T-cell (primary cell): ENCODE data around the gene TAF3. TPM values are rescaled to one million over a fixed set of nuclear protein-coding genes. Genes with fewer than 3 reads are reported as not detected.

Experiments
- ATAC-seq, 4 experiments: fragments of 200-7000 bp in 3 of 4; fragments of 150-1000 bp in 1 of 4; cut with Tn5 transposase; replicated peaks in 1 of 4; 1 replicate in 3 of 4; 2 replicates in 1 of 4; pipeline ENCODE4 v1.10.0; 2021; ENCODE audit warnings: moderate library complexity in 3 of 4, mild to moderate bottlenecking in 2 of 4, moderate number of reproducible peaks in 1 of 4
- CTCF ChIA-PET, 2 donors: fragments of 300-600 bp; sonication (Branson Sonifier 250); formaldehyde crosslinking; loops; one replicate each; lab custom pipeline; 2022; ENCODE audit warnings: antibody characterized with exemption in 2 of 2; lab: Charles Lee
- POLR2A ChIA-PET, 2 donors: fragments of 300-600 bp; sonication (Branson Sonifier 250); formaldehyde crosslinking; loops; one replicate each; lab custom pipeline; 2022; ENCODE audit warnings: antibody characterized with exemption in 2 of 2; lab: Charles Lee
- DNase-seq, 35 experiments: peaks; one replicate each; pipeline versions ENCODE4 v3.0.0 to v3.0.0-alpha.2; 2013 to 2023
- H3K27ac ChIP-seq: one replicate; pipeline ENCODE4 v1.5.1; 2013; ENCODE audit warnings: low read length
- H3K27me3 ChIP-seq, 2 experiments: replicated peaks in 1 of 2; 1 replicate in 1 of 2; 2 replicates in 1 of 2; pipeline versions ENCODE4 v1.6.1 to v1.7.0; 2013; ENCODE audit warnings: low read length in 1 of 2, mixed read lengths in 1 of 2; ENCODE audit not compliant: control insufficient read depth in 2 of 2, insufficient read depth in 2 of 2; ENCODE audit errors: extremely low read depth in 1 of 2
- H3K36me3 ChIP-seq, 2 donors: 1 replicate in 1 of 2; 2 replicates in 1 of 2; pipeline versions ENCODE4 v1.6.1 to v1.7.0; 2013; ENCODE audit warnings: low read length in 1 of 2; ENCODE audit not compliant: control insufficient read depth in 2 of 2, insufficient read depth in 1 of 2; ENCODE audit errors: extremely low read depth in 1 of 2
- H3K4me1 ChIP-seq, 2 experiments: 1 replicate in 1 of 2; 2 replicates in 1 of 2; pipeline versions ENCODE4 v1.6.1 to v1.7.0; 2013; ENCODE audit warnings: low read length in 2 of 2, mixed read lengths in 1 of 2; ENCODE audit not compliant: insufficient read depth in 2 of 2, control insufficient read depth in 1 of 2; ENCODE audit errors: extremely low read depth in 1 of 2
- H3K4me3 ChIP-seq, 2 donors: 1 replicate in 1 of 2; 2 replicates in 1 of 2; pipeline versions ENCODE4 v1.5.1 to v1.7.0; 2013; ENCODE audit warnings: mild to moderate bottlenecking in 2 of 2, low read length in 1 of 2, moderate library complexity in 1 of 2; ENCODE audit not compliant: control insufficient read depth in 1 of 2; ENCODE audit errors: extremely low read depth in 1 of 2
- H3K9me3 ChIP-seq: 2 replicates; pipeline ENCODE4 v1.7.0; 2013
- H3K27ac Mint-ChIP-seq, 2 donors: one replicate each; pipeline ENCODE4 v1.8.0; 2020 to 2021; ENCODE audit warnings: mild to moderate bottlenecking in 2 of 2, mixed read lengths in 2 of 2
- H3K27me3 Mint-ChIP-seq, 2 donors: one replicate each; pipeline ENCODE4 v1.8.0; 2021 to 2022; ENCODE audit warnings: mixed read lengths in 2 of 2
- H3K36me3 Mint-ChIP-seq: one replicate; pipeline ENCODE4 v1.8.0; 2021; ENCODE audit warnings: mixed read lengths
- H3K4me1 Mint-ChIP-seq, 3 donors: one replicate each; pipeline ENCODE4 v1.8.0; 2020 to 2022; ENCODE audit warnings: mixed read lengths in 3 of 3, mild to moderate bottlenecking in 1 of 3
- H3K4me3 Mint-ChIP-seq, 3 donors: one replicate each; pipeline ENCODE4 v1.8.0; 2020 to 2022; ENCODE audit warnings: mild to moderate bottlenecking in 3 of 3, mixed read lengths in 3 of 3, moderate library complexity in 3 of 3
- H3K9me3 Mint-ChIP-seq, 3 donors: one replicate each; pipeline ENCODE4 v1.8.0; 2020 to 2022; ENCODE audit warnings: mixed read lengths in 3 of 3
- WGBS: methylation state at CpG from one replicate; pipeline ENCODE4 v1.1.5; 2013; ENCODE audit warnings: missing lambda C conversion rate; ENCODE audit not compliant: insufficient coverage; 5-methylcytosine and 5-hydroxymethylcytosine counted together
- total RNA-seq, 35 experiments: library from RNA in 6 of 35; stranded (reverse) in 6 of 35; fragments of 120-200 nt in 1 of 35; gene quantifications; one replicate each; pipeline versions ENCODE4 v1.2.1 to v1.2.4 and lab custom pipeline; 2013 to 2026

The TAF3 gene
- total RNA-seq, 5 donors from 2014 or later (not counting 1 experiment from before 2014, with no cell fraction given): 18.2 to 21.8 (median 20.0) TPM

DNA sequence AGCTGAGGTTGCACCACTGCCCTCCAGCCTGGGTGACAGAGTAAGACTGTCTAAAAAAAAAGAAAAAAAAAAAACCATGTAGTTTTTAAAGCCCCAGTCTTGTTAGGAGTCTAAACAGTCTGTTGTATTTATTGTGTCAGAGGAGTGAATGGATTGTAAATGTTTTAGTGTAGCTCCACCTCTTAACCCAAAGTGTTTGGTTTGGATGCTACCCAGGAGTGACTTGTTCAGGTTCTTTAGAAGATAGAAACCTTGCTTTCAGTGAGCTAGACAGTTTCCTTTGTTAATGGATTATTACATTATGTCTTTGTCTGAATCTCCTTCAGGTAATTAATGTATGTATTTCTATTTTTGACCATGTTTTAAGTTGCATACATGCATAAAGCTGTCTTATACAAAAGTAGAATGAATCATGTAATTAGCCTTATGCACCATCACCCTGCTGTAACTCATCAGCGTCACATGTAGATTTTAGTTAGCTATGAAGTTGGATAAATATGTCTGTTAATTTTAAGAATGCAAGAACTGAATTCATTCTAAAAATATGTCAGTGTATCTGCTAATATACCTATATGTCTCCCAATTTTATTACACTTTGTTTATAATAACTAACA is 97.7 kb downstream of the TAF3 start:
- no peaks in the 10 kb centered on the region for H3K36me3 ChIP-seq
- peaks cover 11% of the 10 kb centered on the region for H3K36me3 Mint-ChIP-seq
- H3K4me1 Mint-ChIP-seq: peaks cover 4 to 40% (median 31%) of the 10 kb centered on the region in 3 donors
- no peaks in the 10 kb centered on the region for H3K27me3 ChIP-seq
- no peaks in the 10 kb centered on the region for H3K4me1 ChIP-seq
- no peaks in the 10 kb centered on the region for H3K9me3 Mint-ChIP-seq
- no peak for ATAC-seq
- no CpG with 5 or more reads among the region's 1 CpG for WGBS
- ChIA-PET POLR2A (no interaction called here), CTCF (interaction anchor here in 1 of 2 donors (0.6 kb wide), 2 partner anchors 73 to 93 kb away, joined by 3 read pairs; no protein-coding TSS in a partner anchor)
- no peaks in the 10 kb centered on the region for H3K9me3 ChIP-seq
- H3K27me3 Mint-ChIP-seq: no peaks in the 10 kb centered on the region
- H3K4me3 Mint-ChIP-seq: no peak overlapping the region
- no peak for DNase-seq
- H3K27ac Mint-ChIP-seq: no peak overlapping the region
- no peak overlapping the region for H3K27ac ChIP-seq
- H3K4me3 ChIP-seq: no peak overlapping the region

DNA sequence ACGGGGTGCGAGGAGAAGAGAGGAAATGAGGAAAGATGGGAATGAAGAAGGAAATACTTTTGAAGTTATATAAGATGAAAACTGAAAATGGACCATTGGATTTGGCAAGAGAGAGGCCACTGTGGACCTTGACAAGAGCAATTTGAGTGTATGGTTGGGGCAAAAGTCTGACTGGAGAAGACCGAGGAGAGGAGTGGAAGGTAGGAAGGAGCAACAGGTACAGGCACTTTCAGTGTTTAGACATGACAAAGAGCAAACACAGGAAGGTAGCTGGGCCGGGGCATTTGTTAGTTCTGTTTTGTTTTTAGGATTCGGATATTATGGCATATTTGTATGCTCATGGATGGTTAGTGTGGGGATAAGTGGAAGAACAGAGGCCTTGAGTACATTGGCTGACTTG is 99.4 kb downstream of the TAF3 start:
- no peak overlapping the region for H3K4me3 ChIP-seq
- POLR2A ChIA-PET: no interaction called here
- WGBS: 100% methylated on average over 5 of the region's 5 CpGs
- no peak overlapping the region for H3K27ac ChIP-seq
- no peaks in the 10 kb centered on the region for H3K36me3 ChIP-seq
- no peaks in the 10 kb centered on the region for H3K9me3 ChIP-seq
- H3K27me3 ChIP-seq: no peaks in the 10 kb centered on the region
- no peaks in the 10 kb centered on the region for H3K4me1 ChIP-seq
- Mint-ChIP-seq H3K4me3 (no peak overlapping the region), H3K9me3 (no peaks in the 10 kb centered on the region), H3K27ac (no peak overlapping the region), H3K27me3 (no peaks in the 10 kb centered on the region), H3K36me3 (peaks cover 7% of the 10 kb centered on the region), H3K4me1 (peaks cover 9 to 34% (median 27%) of the 10 kb centered on the region in 3 donors)
- DNase-seq (no peak), ATAC-seq (no peak)
- CTCF ChIA-PET: no interaction called here

DNA sequence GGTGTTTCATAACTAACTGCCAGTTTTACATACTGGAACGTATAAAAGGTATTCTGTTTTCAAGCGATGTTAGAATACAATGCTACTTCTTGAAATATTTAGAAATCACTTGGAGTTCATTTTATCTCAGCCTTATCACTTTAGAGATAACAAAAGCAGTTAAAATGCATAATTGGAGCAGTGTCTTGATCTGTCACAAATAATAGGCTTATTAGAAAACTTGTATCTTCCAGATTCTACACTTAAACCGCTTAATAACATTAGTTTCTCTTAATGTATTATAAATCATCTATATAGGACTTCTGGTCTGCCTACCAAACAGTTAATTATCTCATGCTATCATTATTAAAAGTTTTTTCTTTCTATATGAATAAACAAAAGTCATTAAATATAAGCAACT is 104.4 kb downstream of the TAF3 start:
- Mint-ChIP-seq H3K36me3 (no peaks in the 10 kb centered on the region), H3K4me3 (no peak overlapping the region), H3K9me3 (no peaks in the 10 kb centered on the region), H3K4me1 (peaks cover 24 to 33% (median 24%) of the 10 kb centered on the region in 3 donors), H3K27me3 (no peaks in the 10 kb centered on the region), H3K27ac (no peak overlapping the region)
- Histone ChIP-seq H3K4me1 (no peaks in the 10 kb centered on the region), H3K27ac (no peak overlapping the region), H3K36me3 (no peaks in the 10 kb centered on the region), H3K27me3 (no peaks in the 10 kb centered on the region), H3K4me3 (no peak overlapping the region), H3K9me3 (no peaks in the 10 kb centered on the region)
- WGBS: no CpG with 5 or more reads among the region's 3 CpGs
- CTCF ChIA-PET: no interaction called here
- ATAC-seq: no peak
- no peak for DNase-seq
- POLR2A ChIA-PET: no interaction called here

DNA sequence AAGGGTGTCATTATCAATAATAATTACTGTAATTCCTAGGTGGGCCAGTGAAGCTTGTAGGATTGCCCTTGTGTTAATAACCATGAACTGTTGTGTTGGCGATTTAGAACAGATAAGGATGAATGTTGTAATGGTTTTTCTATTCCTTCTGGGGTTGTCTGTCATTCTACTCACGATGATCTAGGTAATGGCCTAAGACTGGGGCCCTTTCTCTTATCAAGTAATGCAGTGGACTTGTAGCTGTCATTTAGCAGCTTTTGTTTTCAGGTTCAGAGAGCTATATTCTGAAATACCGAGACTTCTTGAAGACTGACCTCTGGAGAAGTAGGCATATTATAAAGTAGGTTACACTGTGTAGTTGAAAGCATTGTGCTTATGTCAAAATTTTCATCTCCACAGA is 110.2 kb downstream of the TAF3 start:
- DNase-seq: no peak
- ATAC-seq: no peak
- Mint-ChIP-seq H3K27me3 (no peaks in the 10 kb centered on the region), H3K36me3 (peaks cover 4% of the 10 kb centered on the region), H3K9me3 (no peaks in the 10 kb centered on the region), H3K4me1 (peaks cover 20 to 35% (median 33%) of the 10 kb centered on the region in 3 donors), H3K4me3 (no peak overlapping the region), H3K27ac (no peak overlapping the region)
- WGBS: no CpG with 5 or more reads among the region's 3 CpGs
- H3K27me3 ChIP-seq: no peaks in the 10 kb centered on the region
- CTCF ChIA-PET: no interaction called here
- H3K36me3 ChIP-seq: no peaks in the 10 kb centered on the region
- H3K9me3 ChIP-seq: no peaks in the 10 kb centered on the region
- POLR2A ChIA-PET: no interaction called here
- H3K27ac ChIP-seq: no peak overlapping the region
- no peaks in the 10 kb centered on the region for H3K4me1 ChIP-seq
- H3K4me3 ChIP-seq: no peak overlapping the region

DNA sequence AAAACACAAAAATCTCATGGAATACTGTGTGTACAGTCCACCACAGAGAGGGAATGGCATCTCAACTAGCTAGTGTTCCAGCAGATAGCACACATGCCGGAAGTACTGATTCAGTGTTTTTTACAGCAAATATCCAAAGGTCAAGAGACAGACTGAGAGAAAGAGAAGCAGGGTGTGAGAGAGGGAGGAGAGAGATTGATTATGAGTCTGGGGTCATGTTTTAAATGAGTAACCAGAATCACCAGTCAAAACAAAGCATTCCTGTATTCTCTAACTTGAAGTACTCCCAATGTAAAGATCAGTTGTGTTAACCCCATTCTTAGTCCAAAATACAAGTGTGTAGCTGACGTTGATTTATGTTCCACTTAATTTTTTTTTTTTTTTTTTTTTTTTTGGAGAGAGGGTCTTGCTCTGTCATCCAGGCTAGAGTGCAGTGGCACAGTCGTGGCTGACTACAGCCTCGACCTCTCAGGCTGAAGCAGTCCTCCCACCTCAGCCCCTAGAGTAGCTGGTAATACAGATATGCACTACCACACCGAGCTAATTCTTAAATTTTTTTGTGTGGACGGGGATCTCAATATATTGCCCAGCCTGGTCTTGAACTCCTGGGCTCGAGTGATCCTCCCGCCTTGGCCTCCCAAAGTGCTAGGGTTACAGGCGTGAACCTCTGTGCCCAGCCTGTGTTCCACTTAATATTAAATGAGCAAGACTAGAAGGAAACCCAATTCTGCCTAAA is 114.2 kb downstream of the TAF3 start:
- Mint-ChIP-seq H3K27ac (no peak overlapping the region), H3K36me3 (peaks cover 29% of the 10 kb centered on the region), H3K4me1 (peaks cover 16 to 31% (median 19%) of the 10 kb centered on the region in 3 donors), H3K4me3 (no peak overlapping the region), H3K9me3 (peaks cover 0 to 9% (median 8%) of the 10 kb centered on the region in 3 donors), H3K27me3 (no peaks in the 10 kb centered on the region)
- Histone ChIP-seq H3K27ac (no peak overlapping the region), H3K9me3 (no peaks in the 10 kb centered on the region), H3K4me1 (no peaks in the 10 kb centered on the region), H3K27me3 (no peaks in the 10 kb centered on the region), H3K36me3 (peaks cover 0 to 3% of the 10 kb centered on the region in 2 donors), H3K4me3 (no peak overlapping the region)
- no peak for ATAC-seq
- POLR2A ChIA-PET: interaction anchor here (0.6 kb wide), 2 partner anchors 12 to 62 kb away, joined by 6 to 12 read pairs; no protein-coding TSS in a partner anchor
- 57% methylated on average over 1 of the region's 9 CpGs for WGBS
- no peak for DNase-seq
- CTCF ChIA-PET: no interaction called here

DNA sequence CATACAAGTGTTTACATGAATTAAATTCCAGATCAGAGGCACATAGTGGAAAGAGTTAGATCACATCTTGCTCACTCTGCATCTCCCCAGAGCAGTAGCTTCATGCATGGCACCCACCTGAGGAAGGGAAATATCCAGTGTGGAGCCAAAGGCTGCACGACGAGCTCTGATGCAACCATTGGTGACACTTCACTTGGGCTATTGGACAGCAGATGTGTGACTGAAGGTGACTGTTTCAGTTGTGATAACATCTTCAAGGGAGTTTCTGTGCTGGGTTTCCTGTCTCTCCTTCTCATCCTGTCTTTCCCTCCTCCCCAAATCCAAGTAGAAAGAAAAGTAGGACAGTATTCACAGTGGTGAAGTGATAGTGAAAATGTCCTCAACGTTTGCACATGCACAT is 115.0 kb downstream of the TAF3 start:
- no CpG with 5 or more reads among the region's 3 CpGs for WGBS
- POLR2A ChIA-PET: no interaction called here
- H3K27ac ChIP-seq: no peak overlapping the region
- Mint-ChIP-seq H3K27me3 (no peaks in the 10 kb centered on the region), H3K9me3 (peaks cover 3 to 11% (median 11%) of the 10 kb centered on the region in 3 donors), H3K4me3 (no peak overlapping the region), H3K4me1 (peaks cover 15 to 31% (median 19%) of the 10 kb centered on the region in 3 donors), H3K36me3 (peaks cover 34% of the 10 kb centered on the region), H3K27ac (no peak overlapping the region)
- ATAC-seq (no peak), DNase-seq (no peak)
- no peaks in the 10 kb centered on the region for H3K4me1 ChIP-seq
- CTCF ChIA-PET: no interaction called here
- no peaks in the 10 kb centered on the region for H3K9me3 ChIP-seq
- no peak overlapping the region for H3K4me3 ChIP-seq
- peaks cover 0 to 3% of the 10 kb centered on the region in 2 donors for H3K36me3 ChIP-seq
- no peaks in the 10 kb centered on the region for H3K27me3 ChIP-seq
